WTC11 (cell line): Measurements from ENCODE around the gene TMPRSS13. TPM values are rescaled to one million over a fixed set of nuclear protein-coding genes. Genes with fewer than 3 reads are reported as not detected.

ENCODE experiments used
- ATAC-seq: fragments of 200-7000 bp; cut with Tn5 transposase; 2 replicates; pipeline ENCODE4 v1.10.0; 2021; ENCODE audit warnings: mild to moderate bottlenecking, moderate library complexity
- CTCF ChIA-PET: fragments of 300-600 bp; sonication (Branson Sonifier 250); formaldehyde crosslinking; loops from one replicate; lab custom pipeline; 2021; ENCODE audit warnings: antibody characterized with exemption; lab: Charles Lee
- POLR2A ChIA-PET: fragments of 350-600 bp; sonication (Branson Sonifier 250); formaldehyde crosslinking; loops from one replicate; lab custom pipeline; 2021; ENCODE audit warnings: antibody characterized with exemption; lab: Charles Lee
- DNase-seq: peaks from one replicate; pipeline ENCODE4 v3.0.0; 2021; ENCODE audit warnings: low spot score
- H3K27ac Mint-ChIP-seq: 2 replicates; pipeline ENCODE4 v1.8.0; 2021; ENCODE audit warnings: mixed read lengths
- H3K27me3 Mint-ChIP-seq: 2 replicates; pipeline ENCODE4 v1.8.0; 2021; ENCODE audit warnings: low read depth, mild to moderate bottlenecking, moderate library complexity, mixed read lengths
- H3K36me3 Mint-ChIP-seq: 2 replicates; pipeline ENCODE4 v1.8.0; 2021; ENCODE audit warnings: mixed read lengths
- H3K4me1 Mint-ChIP-seq: 2 replicates; pipeline ENCODE4 v1.8.0; 2022; ENCODE audit warnings: mixed read lengths
- H3K4me3 Mint-ChIP-seq: 2 replicates; pipeline ENCODE4 v1.8.0; 2021; ENCODE audit warnings: mild to moderate bottlenecking, moderate library complexity, mixed read lengths
- H3K9me3 Mint-ChIP-seq: 2 replicates; pipeline ENCODE4 v1.8.0; 2021; ENCODE audit warnings: mixed read lengths
- ATF2 ChIP-seq: sonication (generic); formaldehyde crosslinking; IDR thresholded peaks from 2 replicates; pipeline ENCODE4 v1.8.1; 2022; ENCODE audit warnings: low read depth, missing genetic modification reagents, borderline replicate concordance
- CDX4 ChIP-seq: fragments of 250-450 bp; sonication (Bioruptor Pico); IDR thresholded peaks from 2 replicates; pipeline ENCODE4 v1.9.0; 2021; ENCODE audit warnings: moderate library complexity, mild to moderate bottlenecking, inconsistent platforms, borderline replicate concordance
- E2F1 ChIP-seq: sonication (generic); formaldehyde crosslinking; IDR thresholded peaks from 2 replicates; pipeline ENCODE4 v1.8.0; 2022; ENCODE audit warnings: mild to moderate bottlenecking, missing genetic modification reagents
- E2F5 ChIP-seq: sonication (generic); formaldehyde crosslinking; IDR thresholded peaks from 2 replicates; pipeline ENCODE4 v1.8.1; 2022; ENCODE audit warnings: mild to moderate bottlenecking, moderate library complexity, missing genetic modification reagents
- FOXP1 ChIP-seq: sonication (generic); formaldehyde crosslinking; IDR thresholded peaks from 2 replicates; pipeline ENCODE4 v1.8.0; 2022; ENCODE audit warnings: missing genetic modification reagents, mild to moderate bottlenecking, moderate library complexity, borderline replicate concordance
- GRHL2 ChIP-seq: fragments of 250-450 bp; sonication (Bioruptor Pico); IDR thresholded peaks from 2 replicates; pipeline ENCODE4 v1.8.0; 2022; ENCODE audit warnings: mild to moderate bottlenecking, moderate library complexity; ENCODE audit not compliant: insufficient replicate concordance, severe bottlenecking
- IRF1 ChIP-seq: sonication (generic); formaldehyde crosslinking; IDR thresholded peaks from 2 replicates; pipeline ENCODE4 v1.8.0; 2023; ENCODE audit warnings: missing genetic modification reagents
- JUN ChIP-seq: sonication (generic); formaldehyde crosslinking; IDR thresholded peaks from 2 replicates; pipeline ENCODE4 v1.8.0; 2023; ENCODE audit warnings: mild to moderate bottlenecking, missing genetic modification reagents
- MYBL2 ChIP-seq: sonication (generic); formaldehyde crosslinking; IDR thresholded peaks from 2 replicates; pipeline ENCODE4 v1.8.1; 2023; ENCODE audit warnings: mild to moderate bottlenecking, moderate library complexity, missing genetic modification reagents
- NR2C2 ChIP-seq: sonication (generic); formaldehyde crosslinking; IDR thresholded peaks from 2 replicates; pipeline ENCODE4 v1.8.0; 2022; ENCODE audit warnings: mild to moderate bottlenecking, missing genetic modification reagents
- PRDM15 ChIP-seq: sonication (generic); formaldehyde crosslinking; IDR thresholded peaks from 2 replicates; pipeline ENCODE4 v1.8.0; 2022; ENCODE audit warnings: missing genetic modification reagents
- SP1 ChIP-seq: sonication (generic); formaldehyde crosslinking; conservative IDR thresholded peaks from 2 replicates; pipeline ENCODE4 v1.8.1; 2022; ENCODE audit warnings: missing genetic modification reagents
- USF1 ChIP-seq: sonication (generic); formaldehyde crosslinking; IDR thresholded peaks from 2 replicates; pipeline ENCODE4 v1.8.0; 2022; ENCODE audit warnings: mild to moderate bottlenecking, missing genetic modification reagents
- ZNF423 ChIP-seq: fragments of 250-450 bp; sonication (Bioruptor Pico); IDR thresholded peaks from 2 replicates; pipeline ENCODE4 v2.1.2; 2022; ENCODE audit warnings: mild to moderate bottlenecking, moderate library complexity
- total RNA-seq: library from RNA; stranded (reverse); gene quantifications from 3 replicates; pipeline ENCODE4 v1.2.3, GENCODE V29; 2021

Gene TMPRSS13
- total RNA-seq, 1 experiment from 2014 or later: 0.63 TPM

- TF ChIP-seq E2F1 (CRISPR knock-in tag) (no peak), ZNF423 (CRISPR knock-in tag) (no peak), NR2C2 (CRISPR knock-in tag) (no peak), PRDM15 (CRISPR knock-in tag) (no peak), MYBL2 (CRISPR knock-in tag) (no peak), JUN (CRISPR knock-in tag) (no peak), IRF1 (no peak)
Observed at GRCh38 chr11:117908959-117909610, 20.1 kb downstream of the TMPRSS13 start (continued).

- ChIA-PET CTCF (interaction anchor here (0.7 to 5.7 kb wide), 14 partner anchors 16 to 482 kb away, joined by 3 to 83 read pairs (median 4); partner anchors contain the start of gene FXYD2), POLR2A (no interaction called here)
- peak overlapping the region; percentile 35; the same call in 1 of the 2 replicates for H3K4me3 Mint-ChIP-seq
- H3K27ac Mint-ChIP-seq: no peak overlapping the region
- peaks cover 15% of the 10 kb centered on the region for H3K4me1 Mint-ChIP-seq
- no peaks in the 10 kb centered on the region; the same call in 1 of the 2 replicates for H3K27me3 Mint-ChIP-seq
- no peak for TF ChIP-seq ATF2
- TF ChIP-seq E2F5: no peak
- no peak for TF ChIP-seq JUN (CRISPR knock-in tag)
- TF ChIP-seq GRHL2 (CRISPR knock-in tag): no peak
- H3K36me3 Mint-ChIP-seq: no peaks in the 10 kb centered on the region
- H3K9me3 Mint-ChIP-seq: no peaks in the 10 kb centered on the region
- no peak for ATAC-seq
- DNase-seq: no peak
Observed at GRCh38 chr11:117908109-117908895, 20.9 kb downstream of the TMPRSS13 start.

GRCh38 chr11:117907276-117908108, 21.7 kb downstream of the TMPRSS13 start:
- peak overlapping the region; percentile 35 for H3K4me3 Mint-ChIP-seq
- CTCF ChIA-PET: interaction anchor here (0.7 to 5.7 kb wide), 16 partner anchors 22 to 481 kb away, joined by 3 to 83 read pairs (median 4); partner anchors contain the start of gene FXYD2
- H3K4me1 Mint-ChIP-seq: peaks cover 15% of the 10 kb centered on the region
- peak overlapping the region; percentile 43; the same call in 1 of the 2 replicates for H3K27ac Mint-ChIP-seq
- POLR2A ChIA-PET: interaction anchor here (0.6 kb wide), 1 partner anchor 528 kb away, joined by 3 read pairs; no protein-coding TSS in a partner anchor
- no peak for TF ChIP-seq CDX4 (CRISPR knock-in tag)
- TF ChIP-seq SP1 (CRISPR knock-in tag): peak; percentile 70; the same call in 1 of the 2 replicates
- no peak for TF ChIP-seq USF1 (CRISPR knock-in tag)
- TF ChIP-seq FOXP1: no peak
- DNase-seq (peak; percentile 83), ATAC-seq (peak; percentile 92)
- no peaks in the 10 kb centered on the region; the same call in 1 of the 2 replicates for H3K27me3 Mint-ChIP-seq
- H3K9me3 Mint-ChIP-seq: no peaks in the 10 kb centered on the region
- no peaks in the 10 kb centered on the region for H3K36me3 Mint-ChIP-seq
